H9 (cell line): ENCODE data around the gene STARD3NL. TPM values are rescaled to one million over a fixed set of nuclear protein-coding genes. Genes with fewer than 3 reads are reported as not detected.

Experiments
- DNase-seq: peaks from one replicate; pipeline ENCODE4 v3.0.0-alpha.2; 2017
- H2AFZ ChIP-seq: one replicate; pipeline ENCODE4 v1.6.1; 2013; ENCODE audit warnings: mild to moderate bottlenecking, low read length, control low read depth, moderate library complexity
- H2AK5ac ChIP-seq: 2 replicates; pipeline ENCODE4 v1.6.1; 2013; ENCODE audit warnings: low read length, control low read depth, mixed read lengths; ENCODE audit not compliant: insufficient read length
- H2BK120ac ChIP-seq: one replicate; pipeline ENCODE4 v1.6.1; 2013; ENCODE audit warnings: low read depth, mild to moderate bottlenecking, low read length, control low read depth, inconsistent platforms; ENCODE audit not compliant: poor library complexity, severe bottlenecking
- H2BK12ac ChIP-seq: 2 replicates; pipeline ENCODE4 v1.6.1; 2013; ENCODE audit warnings: low read length, control low read depth, mixed read lengths, low read depth; ENCODE audit not compliant: insufficient read length
- H2BK15ac ChIP-seq: 2 replicates; pipeline ENCODE4 v1.6.1; 2013; ENCODE audit warnings: low read depth, low read length, control low read depth
- H2BK20ac ChIP-seq: one replicate; pipeline ENCODE4 v1.6.1; 2013; ENCODE audit warnings: low read depth, mild to moderate bottlenecking, low read length, control low read depth, inconsistent platforms; ENCODE audit not compliant: poor library complexity, severe bottlenecking
- H2BK5ac ChIP-seq: 2 replicates; pipeline ENCODE4 v1.6.1; 2013; ENCODE audit warnings: low read length, control low read depth, mixed read lengths; ENCODE audit not compliant: insufficient read length
- H3K14ac ChIP-seq: 2 replicates; pipeline ENCODE4 v1.6.1; 2013; ENCODE audit warnings: low read length, control low read depth; ENCODE audit not compliant: insufficient read depth
- H3K18ac ChIP-seq: 2 replicates; pipeline ENCODE4 v1.6.1; 2013; ENCODE audit warnings: low read depth, mild to moderate bottlenecking, mixed read lengths, low read length, control low read depth; ENCODE audit not compliant: insufficient read length
- H3K23ac ChIP-seq: 2 replicates; pipeline ENCODE4 v1.6.1; 2013; ENCODE audit warnings: low read length, control low read depth, mixed read lengths, low read depth; ENCODE audit not compliant: insufficient read length
- H3K23me2 ChIP-seq: 2 replicates; pipeline ENCODE4 v1.6.1; 2013; ENCODE audit warnings: low read depth, mild to moderate bottlenecking, mixed read lengths, low read length, control low read depth; ENCODE audit not compliant: insufficient read length, poor library complexity, severe bottlenecking
- H3K27ac ChIP-seq: 2 replicates; pipeline ENCODE4 v1.5.1; 2013; ENCODE audit warnings: low read length, control low read depth, mixed read lengths, low read depth; ENCODE audit not compliant: insufficient read length
- H3K27me3 ChIP-seq: 2 replicates; pipeline ENCODE4 v1.6.1; 2013; ENCODE audit warnings: low read length, control low read depth, inconsistent platforms; ENCODE audit not compliant: insufficient read depth
- H3K4ac ChIP-seq: 2 replicates; pipeline ENCODE4 v1.6.1; 2013; ENCODE audit warnings: low read depth, mild to moderate bottlenecking, control low read depth, inconsistent platforms, low read length, moderate library complexity
- H3K4me1 ChIP-seq: 2 replicates; pipeline ENCODE4 v1.6.1; 2013; ENCODE audit warnings: low read length, control low read depth, inconsistent platforms; ENCODE audit not compliant: insufficient read depth
- H3K4me2 ChIP-seq: 2 replicates; pipeline ENCODE4 v1.6.1; 2013; ENCODE audit warnings: low read length, control low read depth, mixed read lengths; ENCODE audit not compliant: insufficient read length, insufficient read depth
- H3K56ac ChIP-seq: 2 replicates; pipeline ENCODE4 v1.6.1; 2013; ENCODE audit warnings: low read depth, mild to moderate bottlenecking, mixed read lengths, low read length, control low read depth; ENCODE audit not compliant: insufficient read length
- H3K79me1 ChIP-seq: 2 replicates; pipeline ENCODE4 v1.6.1; 2013; ENCODE audit warnings: low read depth, mild to moderate bottlenecking, moderate library complexity, low read length, control low read depth, inconsistent platforms; ENCODE audit not compliant: insufficient read depth, poor library complexity, severe bottlenecking
- H3K79me2 ChIP-seq: 2 replicates; pipeline ENCODE4 v1.6.1; 2013; ENCODE audit warnings: low read length, control low read depth, inconsistent platforms; ENCODE audit not compliant: insufficient read depth
- H3K9ac ChIP-seq: 2 replicates; pipeline ENCODE4 v1.6.1; 2013; ENCODE audit warnings: low read length, control low read depth, mixed read lengths; ENCODE audit not compliant: insufficient read length; ENCODE audit errors: extremely low read depth
- H3K9me3 ChIP-seq: one replicate; pipeline ENCODE4 v1.6.1; 2013; ENCODE audit warnings: low read depth, low read length, inconsistent platforms; ENCODE audit not compliant: control insufficient read depth
- H3T11ph ChIP-seq: one replicate; pipeline ENCODE4 v1.6.1; 2013; ENCODE audit warnings: mild to moderate bottlenecking, low read length, control low read depth, inconsistent platforms
- H4K20me1 ChIP-seq: one replicate; pipeline ENCODE4 v1.6.1; 2013; ENCODE audit not compliant: control insufficient read depth, insufficient read length, insufficient read depth
- H4K5ac ChIP-seq: 2 replicates; pipeline ENCODE4 v1.6.1; 2013; ENCODE audit warnings: low read depth, mild to moderate bottlenecking, mixed read lengths, low read length, control low read depth; ENCODE audit not compliant: insufficient read length
- H4K8ac ChIP-seq: replicated peaks from 2 replicates; pipeline ENCODE4 v1.6.1; 2013; ENCODE audit warnings: low read length, control low read depth, mixed read lengths, low read depth; ENCODE audit not compliant: insufficient read length
- H4K91ac ChIP-seq: 2 replicates; pipeline ENCODE4 v1.6.1; 2013; ENCODE audit warnings: low read depth, mild to moderate bottlenecking, moderate library complexity, mixed read lengths, low read length, control low read depth; ENCODE audit not compliant: insufficient read length
- H3K27ac Mint-ChIP-seq, 3 experiments: 2 replicates in 2 of 3; 3 replicates in 1 of 3; pipeline ENCODE4 v1.8.0; 2020 to 2021; ENCODE audit warnings: mixed read lengths in 3 of 3, mild to moderate bottlenecking in 1 of 3, moderate library complexity in 1 of 3
- H3K27me3 Mint-ChIP-seq: 2 replicates; pipeline ENCODE4 v1.8.0; 2021; ENCODE audit warnings: low read depth, mild to moderate bottlenecking, moderate library complexity, mixed read lengths
- H3K36me3 Mint-ChIP-seq, 3 experiments: 2 replicates in 2 of 3; 3 replicates in 1 of 3; pipeline ENCODE4 v1.8.0; 2020 to 2021; ENCODE audit warnings: low read depth in 3 of 3, mixed read lengths in 3 of 3; ENCODE audit not compliant: insufficient read depth in 1 of 3
- H3K4me1 Mint-ChIP-seq, 2 experiments: 2 replicates each; pipeline ENCODE4 v1.8.0; 2020; ENCODE audit warnings: mixed read lengths in 2 of 2
- H3K4me3 Mint-ChIP-seq, 2 experiments: 2 replicates in 1 of 2; 3 replicates in 1 of 2; pipeline ENCODE4 v1.8.0; 2020 to 2021; ENCODE audit warnings: mild to moderate bottlenecking in 2 of 2, mixed read lengths in 2 of 2, moderate library complexity in 1 of 2
- H3K9me3 Mint-ChIP-seq, 2 experiments: 2 replicates in 1 of 2; 3 replicates in 1 of 2; pipeline ENCODE4 v1.8.0; 2020; ENCODE audit warnings: mild to moderate bottlenecking in 2 of 2, mixed read lengths in 2 of 2, moderate library complexity in 1 of 2
- WGBS: extraction: QIAGEN DNeasy Blood & Tissue Kit; methylation state at CpG from one replicate; pipeline ENCODE4 v1.1.7; 2013; ENCODE audit warnings: missing lambda C conversion rate, low lambda C conversion rate, mixed read lengths; ENCODE audit not compliant: insufficient read length; ENCODE audit errors: extremely low coverage; 5-methylcytosine and 5-hydroxymethylcytosine counted together
- total RNA-seq: library from RNA; stranded (reverse); gene quantifications from 2 replicates; pipeline ENCODE4 v1.2.1, GENCODE V29; 2021
- TF ChIP-seq, protein P1 (sequence below): fragments of 200-600 bp; sonication (generic); conservative IDR thresholded peaks from 3 replicates; pipeline ENCODE4 v1.8.0; 2021; ENCODE audit warnings: antibody characterized with exemption, mild to moderate bottlenecking

The STARD3NL gene
- total RNA-seq, 1 experiment from 2014 or later, result 36.5 TPM

DNA sequence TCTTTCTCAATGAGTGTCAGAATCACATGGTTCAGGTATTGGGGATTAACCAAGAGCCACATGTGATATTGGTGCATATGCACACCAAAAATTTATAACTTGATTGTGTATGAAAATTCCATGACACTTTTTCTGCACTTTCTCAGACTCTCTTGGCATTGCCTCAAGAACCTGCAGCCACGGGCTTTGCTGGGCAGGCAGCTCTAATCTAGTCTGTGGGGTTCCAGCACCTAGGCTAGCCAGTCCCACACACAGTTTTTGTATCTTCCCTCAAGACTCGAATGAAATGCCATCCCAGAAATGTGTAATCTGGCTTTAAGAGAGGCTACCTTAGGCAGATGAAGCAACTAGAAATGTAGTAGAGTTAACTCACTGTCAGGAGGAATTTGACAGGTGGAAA lies 21.7 kb downstream of the STARD3NL start:
- Histone ChIP-seq H3K23me2 (no peaks in the 10 kb centered on the region), H3K27me3 (no peaks in the 10 kb centered on the region), H4K20me1 (no peaks in the 10 kb centered on the region), H3K23ac (no peak overlapping the region), H3K79me2 (peaks cover 2% of the 10 kb centered on the region; the same call in 1 of the 2 replicates), H3K27ac (no peak overlapping the region), H2BK20ac (no peak overlapping the region), H4K91ac (no peak overlapping the region), H3K4me1 (peaks cover 9% of the 10 kb centered on the region; the same call in 1 of the 2 replicates), H2AFZ (no peak overlapping the region), H3K9ac (no peak overlapping the region), H2BK5ac (no peak overlapping the region), H2BK120ac (no peak overlapping the region), H2AK5ac (no peak overlapping the region), H2BK15ac (no peak overlapping the region), H3K14ac (no peak overlapping the region), H2BK12ac (no peak overlapping the region), H4K5ac (no peak overlapping the region), H3T11ph (no peak overlapping the region), H3K18ac (no peak overlapping the region), H3K4me2 (no peak overlapping the region), H3K79me1 (peaks cover 4% of the 10 kb centered on the region), H3K4ac (no peak overlapping the region), H4K8ac (no peak overlapping the region), H3K56ac (no peak overlapping the region), H3K9me3 (no peaks in the 10 kb centered on the region)
- TF ChIP-seq, protein P1, sequence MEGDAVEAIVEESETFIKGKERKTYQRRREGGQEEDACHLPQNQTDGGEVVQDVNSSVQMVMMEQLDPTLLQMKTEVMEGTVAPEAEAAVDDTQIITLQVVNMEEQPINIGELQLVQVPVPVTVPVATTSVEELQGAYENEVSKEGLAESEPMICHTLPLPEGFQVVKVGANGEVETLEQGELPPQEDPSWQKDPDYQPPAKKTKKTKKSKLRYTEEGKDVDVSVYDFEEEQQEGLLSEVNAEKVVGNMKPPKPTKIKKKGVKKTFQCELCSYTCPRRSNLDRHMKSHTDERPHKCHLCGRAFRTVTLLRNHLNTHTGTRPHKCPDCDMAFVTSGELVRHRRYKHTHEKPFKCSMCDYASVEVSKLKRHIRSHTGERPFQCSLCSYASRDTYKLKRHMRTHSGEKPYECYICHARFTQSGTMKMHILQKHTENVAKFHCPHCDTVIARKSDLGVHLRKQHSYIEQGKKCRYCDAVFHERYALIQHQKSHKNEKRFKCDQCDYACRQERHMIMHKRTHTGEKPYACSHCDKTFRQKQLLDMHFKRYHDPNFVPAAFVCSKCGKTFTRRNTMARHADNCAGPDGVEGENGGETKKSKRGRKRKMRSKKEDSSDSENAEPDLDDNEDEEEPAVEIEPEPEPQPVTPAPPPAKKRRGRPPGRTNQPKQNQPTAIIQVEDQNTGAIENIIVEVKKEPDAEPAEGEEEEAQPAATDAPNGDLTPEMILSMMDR, result no peak
- peaks cover 6 to 10% (median 9%) of the 10 kb centered on the region in 3 experiments for H3K36me3 Mint-ChIP-seq
- DNase-seq, result no peak
- H3K4me3 Mint-ChIP-seq, result no peak overlapping the region
- H3K27me3 Mint-ChIP-seq, result no peaks in the 10 kb centered on the region
- H3K4me1 Mint-ChIP-seq, result peaks cover 13 to 30% of the 10 kb centered on the region in 2 experiments
- no peaks in the 10 kb centered on the region; a peak in 1 of 5 replicates for H3K9me3 Mint-ChIP-seq
- peak overlapping the region; percentile 18 to 70 (median 31); a peak in 2 of 7 replicates for H3K27ac Mint-ChIP-seq
- no CpG with 5 or more reads among the region's 2 CpGs for WGBS
